Skeletal muscle tissue (tissue), 4 donors: ENCODE measurements around the gene PHKG1. TPM values are rescaled to one million over a fixed set of nuclear protein-coding genes. Genes with fewer than 3 reads are reported as not detected.
A peak's percentile ranks its signal among the peaks of the same experiment; 100 is the strongest.
"Not testable (repeated sequence)": the region's sequence is repeated elsewhere in the genome, so short reads cannot be mapped to it uniquely, and the experiment has no call there.

Experiments used
- H3K27ac ChIP-seq: one replicate; pipeline ENCODE4 v1.7.0; 2013; ENCODE audit warnings: mild to moderate bottlenecking, low read depth, low read length, inconsistent platforms
- H3K27me3 ChIP-seq, 3 donors: one replicate each; pipeline ENCODE4 v1.7.0; 2013; ENCODE audit warnings: low read length in 3 of 3; ENCODE audit not compliant: control insufficient read depth in 3 of 3, insufficient read depth in 3 of 3
- H3K36me3 ChIP-seq, 3 donors: one replicate each; pipeline ENCODE4 v1.7.0; 2013; ENCODE audit warnings: low read length in 3 of 3; ENCODE audit not compliant: control insufficient read depth in 3 of 3, insufficient read depth in 3 of 3
- H3K4me1 ChIP-seq, 3 donors: one replicate each; pipeline ENCODE4 v1.7.0; 2013; ENCODE audit warnings: low read length in 3 of 3, mild to moderate bottlenecking in 3 of 3; ENCODE audit not compliant: control insufficient read depth in 3 of 3, insufficient read depth in 3 of 3
- H3K4me3 ChIP-seq, 3 donors: one replicate each; pipeline ENCODE4 v1.7.0; 2013; ENCODE audit warnings: low read length in 3 of 3
- H3K9ac ChIP-seq, 3 donors: one replicate each; pipeline ENCODE4 v1.7.0; 2013; ENCODE audit warnings: low read length in 3 of 3, mild to moderate bottlenecking in 3 of 3, moderate library complexity in 2 of 3, low read depth in 1 of 3
- H3K9me3 ChIP-seq, 3 donors: one replicate each; pipeline ENCODE4 v1.7.0; 2013; ENCODE audit warnings: low read length in 3 of 3; ENCODE audit not compliant: control insufficient read depth in 3 of 3
- total RNA-seq: library from RNA; depleted of rRNA; stranded (reverse); fragments of >200 nt; gene quantifications from one replicate; pipeline ENCODE4 v1.2.3, GENCODE V29; 2014
- donor health status: Osteomylitis.

PHKG1 gene
- total RNA-seq, 1 donor from 2014 or later, result 48.0 TPM

DNA sequence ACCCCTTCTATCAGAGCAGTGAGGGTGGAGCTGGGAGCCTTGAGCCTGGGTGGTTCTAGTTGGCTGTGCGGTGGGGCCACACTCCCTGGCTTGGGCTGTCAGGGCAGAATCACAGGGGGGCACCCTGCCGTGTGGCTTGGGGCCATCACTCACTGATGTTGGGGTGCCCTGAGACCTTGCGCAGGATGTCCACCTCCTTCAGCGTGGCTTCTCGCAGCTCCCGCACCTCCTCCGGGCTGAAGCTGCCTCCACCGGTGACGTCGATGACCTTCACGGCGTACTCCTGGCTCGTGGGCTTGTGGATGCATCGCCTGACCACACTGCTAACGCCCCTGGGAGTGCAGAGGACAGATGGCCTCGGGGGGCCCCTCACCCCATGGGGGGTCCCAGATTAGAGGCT, 5.3 kb downstream of the PHKG1 start:
- H3K9ac ChIP-seq, result peak overlapping the region in 1 of 3 donors; percentile 45
- H3K36me3 ChIP-seq, result peaks cover 34 to 45% (median 42%) of the 10 kb centered on the region in 3 donors
- no peak overlapping the region for H3K27ac ChIP-seq
- no peaks in the 10 kb centered on the region for H3K27me3 ChIP-seq
- no peaks in the 10 kb centered on the region for H3K9me3 ChIP-seq
- no peak overlapping the region for H3K4me3 ChIP-seq
- peaks cover 54 to 83% (median 65%) of the 10 kb centered on the region in 3 donors for H3K4me1 ChIP-seq

DNA sequence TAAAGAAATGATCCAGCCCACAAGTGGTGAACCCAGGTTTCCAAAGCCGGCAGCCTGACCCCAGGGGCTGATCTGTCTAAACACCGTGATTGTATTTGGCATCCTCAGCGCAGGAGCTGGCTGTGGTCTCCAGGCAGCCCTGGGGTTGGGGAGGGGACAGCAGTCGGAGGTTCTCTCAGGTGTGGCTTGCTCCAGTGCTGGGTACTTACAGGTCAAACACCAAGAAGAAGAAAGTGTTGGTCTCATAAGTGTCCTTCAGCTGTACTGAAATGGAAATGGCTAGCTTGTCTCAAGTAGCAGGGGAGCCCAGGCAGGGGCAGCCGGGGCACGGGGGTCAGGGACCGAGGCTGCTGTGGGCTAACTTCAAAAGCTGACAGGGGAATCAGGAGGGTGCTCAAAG, 6.0 kb downstream of the PHKG1 start:
- peaks cover 37 to 49% (median 46%) of the 10 kb centered on the region in 3 donors for H3K36me3 ChIP-seq
- H3K4me3 ChIP-seq, result no peak overlapping the region
- peaks cover 57 to 84% (median 67%) of the 10 kb centered on the region in 3 donors for H3K4me1 ChIP-seq
- H3K27ac ChIP-seq, result no peak overlapping the region
- H3K9ac ChIP-seq, result no peak overlapping the region
- no peaks in the 10 kb centered on the region for H3K9me3 ChIP-seq
- no peaks in the 10 kb centered on the region for H3K27me3 ChIP-seq

DNA sequence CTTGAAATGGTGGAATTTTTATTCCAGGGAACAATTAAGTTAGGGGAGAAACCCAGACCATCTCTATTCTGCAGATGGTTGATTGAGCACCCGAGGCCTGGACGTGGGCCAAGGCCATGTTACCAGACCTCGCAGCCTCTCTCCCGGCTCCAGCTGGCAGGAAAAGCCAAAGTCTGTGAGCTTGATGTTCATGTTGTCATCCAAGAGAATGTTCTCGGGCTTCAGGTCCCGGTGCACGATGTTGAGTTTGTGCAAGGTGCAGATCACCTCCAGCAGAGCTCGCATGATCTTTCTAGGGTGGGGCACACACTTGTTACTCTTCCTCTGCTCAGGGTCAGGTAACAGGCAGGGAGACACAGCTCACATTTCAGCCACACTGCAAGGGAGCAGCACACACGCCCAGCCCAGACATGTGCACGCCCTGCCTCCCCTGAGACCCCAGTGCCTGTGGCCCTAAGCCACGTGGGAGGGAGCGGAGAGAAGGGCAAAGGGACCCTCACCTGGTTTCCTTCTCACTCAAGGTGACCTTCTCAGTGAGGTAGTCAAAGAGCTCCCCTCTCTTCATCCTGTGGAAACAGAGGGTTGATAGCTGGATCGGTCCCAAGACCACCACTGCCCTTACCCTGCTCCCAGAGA, 9.5 kb downstream of the PHKG1 start:
- Histone ChIP-seq H3K4me3 (peak overlapping the region in 2 of 3 donors; percentile 2 to 41), H3K27ac (peak overlapping the region; percentile 14), H3K4me1 (peaks cover 71 to 86% (median 77%) of the 10 kb centered on the region in 3 donors), H3K36me3 (peaks cover 32 to 46% (median 42%) of the 10 kb centered on the region in 3 donors), H3K27me3 (no peaks in the 10 kb centered on the region), H3K9me3 (no peaks in the 10 kb centered on the region), H3K9ac (peak overlapping the region; percentile 45 to 71 (median 63))

DNA sequence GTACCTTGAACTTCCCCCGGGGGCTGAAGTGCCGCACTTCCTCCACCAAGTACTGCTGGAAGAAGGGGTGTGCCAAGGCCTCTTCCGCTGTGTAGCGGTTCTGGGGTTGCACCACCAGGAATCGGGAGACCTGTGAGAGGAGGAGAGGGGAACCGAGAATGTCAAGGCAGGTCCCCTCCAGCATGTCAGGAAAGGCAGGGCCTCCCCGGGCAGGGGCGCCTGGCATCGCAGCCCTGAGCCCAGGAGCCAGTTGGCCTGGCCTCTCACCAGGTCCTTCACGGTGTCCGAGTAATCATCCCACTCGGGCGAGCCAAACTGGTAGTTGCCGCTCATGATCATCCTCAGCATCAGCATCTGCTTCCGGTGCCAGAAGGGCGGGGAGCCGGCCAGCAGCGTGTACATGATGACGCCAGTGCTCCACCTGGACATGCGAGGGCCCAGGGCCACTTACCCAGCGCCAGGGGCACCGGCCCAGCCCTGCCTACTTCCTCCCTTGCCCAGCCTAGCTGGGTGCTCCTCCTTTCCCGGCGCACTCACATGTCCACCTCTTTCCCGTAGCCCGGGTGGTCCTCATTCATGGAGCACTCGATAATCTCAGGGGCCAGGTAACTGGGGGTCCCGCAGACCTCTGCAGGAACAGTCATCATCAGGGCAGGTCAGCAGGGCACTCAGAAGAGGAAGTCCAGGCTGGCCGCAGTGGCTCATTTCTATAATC, 11.0 kb downstream of the PHKG1 start:
- no peaks in the 10 kb centered on the region for H3K27me3 ChIP-seq
- H3K27ac ChIP-seq, result peak overlapping the region; percentile 15
- peaks cover 76 to 85% (median 78%) of the 10 kb centered on the region in 3 donors for H3K4me1 ChIP-seq
- peak overlapping the region in 1 of 3 donors; percentile 22 for H3K4me3 ChIP-seq
- H3K36me3 ChIP-seq, result peaks cover 18 to 36% (median 36%) of the 10 kb centered on the region in 3 donors
- H3K9me3 ChIP-seq, result no peaks in the 10 kb centered on the region
- peak overlapping the region in 1 of 3 donors; percentile 71 for H3K9ac ChIP-seq

DNA sequence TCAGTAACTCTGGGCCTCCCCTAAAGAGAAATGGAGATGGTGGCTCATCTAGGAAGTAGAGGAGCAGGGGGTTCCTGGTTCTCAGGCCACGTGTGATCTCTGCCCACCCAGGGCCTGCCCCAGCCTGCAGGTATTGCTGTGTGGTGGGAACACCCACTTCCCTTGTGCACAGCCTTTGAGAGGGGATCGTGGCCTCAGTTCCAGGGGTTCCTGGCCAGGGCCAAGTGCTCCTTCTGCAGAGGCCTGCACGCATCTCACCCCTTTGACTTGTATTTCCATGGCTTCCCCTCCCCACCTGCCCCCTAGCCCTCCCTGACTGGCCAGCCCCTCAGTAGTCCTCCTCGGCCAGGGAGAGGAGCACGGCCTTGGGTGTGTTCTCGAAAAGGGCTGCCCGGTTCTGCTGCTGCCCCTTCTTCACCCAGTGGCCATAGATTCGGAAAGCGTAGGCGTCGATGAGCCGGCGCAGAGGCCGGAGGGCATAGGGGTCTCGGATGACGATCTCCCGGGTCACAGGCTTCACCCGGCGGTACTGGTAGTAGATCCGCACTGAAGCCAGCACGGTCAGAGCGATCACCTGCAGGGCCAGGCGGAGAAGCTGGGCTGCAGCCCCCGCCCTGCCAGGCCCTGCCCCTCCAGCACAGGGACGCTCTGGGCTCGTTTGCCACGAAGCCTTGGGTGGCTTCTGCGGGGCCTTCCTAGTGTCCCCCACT, 11.9 kb downstream of the PHKG1 start:
- Histone ChIP-seq H3K36me3 (peaks cover 9 to 29% (median 27%) of the 10 kb centered on the region in 3 donors), H3K27ac (peak overlapping the region; percentile 54), H3K9ac (peak overlapping the region in 1 of 3 donors; percentile 84), H3K4me1 (peaks cover 73 to 82% (median 78%) of the 10 kb centered on the region in 3 donors)
- H3K27me3 ChIP-seq, H3K9me3 ChIP-seq, H3K4me3 ChIP-seq: not testable (repeated sequence)

DNA sequence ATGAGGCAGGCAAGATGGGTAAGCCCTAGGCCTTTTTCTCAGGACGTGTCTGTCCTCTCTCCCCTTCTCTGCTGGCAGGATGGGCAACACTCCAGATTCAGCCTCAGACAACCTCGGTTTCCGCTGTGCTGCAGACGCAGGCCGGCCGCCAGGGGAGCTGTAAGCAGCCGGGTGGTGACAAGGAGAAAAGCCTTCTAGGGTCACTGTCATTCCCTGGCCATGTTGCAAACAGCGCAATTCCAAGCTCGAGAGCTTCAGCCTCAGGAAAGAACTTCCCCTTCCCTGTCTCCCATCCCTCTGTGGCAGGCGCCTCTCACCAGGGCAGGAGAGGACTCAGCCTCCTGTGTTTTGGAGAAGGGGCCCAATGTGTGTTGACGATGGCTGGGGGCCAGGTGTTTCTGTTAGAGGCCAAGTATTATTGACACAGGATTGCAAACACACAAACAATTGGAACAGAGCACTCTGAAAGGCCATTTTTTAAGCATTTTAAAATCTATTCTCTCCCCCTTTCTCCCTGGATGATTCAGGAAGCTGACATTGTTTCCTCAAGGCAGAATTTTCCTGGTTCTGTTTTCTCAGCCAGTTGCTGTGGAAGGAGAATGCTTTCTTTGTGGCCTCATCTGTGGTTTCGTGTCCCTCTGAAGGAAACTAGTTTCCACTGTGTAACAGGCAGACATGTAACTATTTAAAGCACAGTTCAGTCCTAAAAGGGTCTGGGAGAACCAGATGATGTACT, 13.1 kb downstream of the PHKG1 start:
- H3K27ac ChIP-seq, result peak overlapping the region; percentile 54
- peak overlapping the region; percentile 43 to 84 (median 46) for H3K9ac ChIP-seq
- peaks cover 68 to 70% (median 69%) of the 10 kb centered on the region in 3 donors for H3K4me1 ChIP-seq
- no peaks in the 10 kb centered on the region for H3K9me3 ChIP-seq
- H3K27me3 ChIP-seq, result no peaks in the 10 kb centered on the region
- H3K36me3 ChIP-seq, result peaks cover 7 to 26% (median 20%) of the 10 kb centered on the region in 3 donors
- H3K4me3 ChIP-seq, result peak overlapping the region; percentile 1 to 42 (median 14)

DNA sequence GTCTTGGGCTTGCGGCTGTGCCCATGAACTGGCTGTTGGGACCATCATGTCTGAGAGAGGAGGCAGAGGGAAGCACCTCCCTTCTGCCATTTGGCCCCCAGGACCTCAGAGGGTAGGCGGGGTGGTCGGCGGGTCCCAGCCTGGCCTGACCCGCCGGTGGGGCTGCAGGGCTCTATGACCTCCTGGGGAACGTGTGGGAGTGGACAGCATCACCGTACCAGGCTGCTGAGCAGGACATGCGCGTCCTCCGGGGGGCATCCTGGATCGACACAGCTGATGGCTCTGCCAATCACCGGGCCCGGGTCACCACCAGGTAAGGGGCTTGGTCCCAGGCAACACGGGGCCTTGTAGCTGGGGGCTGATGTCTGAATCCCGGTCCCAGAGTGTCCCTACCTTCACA, 14.6 kb downstream of the PHKG1 start:
- H3K36me3 ChIP-seq, result peaks cover 8 to 26% (median 16%) of the 10 kb centered on the region in 3 donors
- no peak overlapping the region for H3K27ac ChIP-seq
- H3K4me3 ChIP-seq, result no peak overlapping the region
- peak overlapping the region in 2 of 3 donors; percentile 38 to 84 for H3K9ac ChIP-seq
- H3K27me3 ChIP-seq, result no peaks in the 10 kb centered on the region
- H3K9me3 ChIP-seq, result no peaks in the 10 kb centered on the region
- H3K4me1 ChIP-seq, result peaks cover 54 to 57% (median 56%) of the 10 kb centered on the region in 3 donors

DNA sequence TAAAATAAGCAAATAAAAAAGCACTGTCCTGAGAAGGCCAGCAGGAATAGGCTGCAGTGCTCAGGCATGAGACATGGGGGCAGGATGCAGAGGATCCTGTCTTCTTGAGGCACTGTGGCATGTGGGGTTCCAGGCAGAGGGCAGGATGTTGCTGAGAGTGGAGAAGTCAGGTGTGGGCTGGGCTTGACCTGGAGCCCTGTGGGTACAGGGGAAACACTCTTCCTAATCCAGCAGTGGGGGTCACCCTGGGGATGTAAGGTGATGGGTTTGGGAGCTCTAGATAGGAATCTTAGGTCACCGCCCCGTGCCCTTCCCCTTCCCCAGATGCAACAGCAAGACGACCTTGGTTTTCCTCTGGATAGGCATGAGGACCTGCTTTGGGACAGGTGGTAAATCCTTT, 15.1 kb downstream of the PHKG1 start:
- no peak overlapping the region for H3K27ac ChIP-seq

DNA sequence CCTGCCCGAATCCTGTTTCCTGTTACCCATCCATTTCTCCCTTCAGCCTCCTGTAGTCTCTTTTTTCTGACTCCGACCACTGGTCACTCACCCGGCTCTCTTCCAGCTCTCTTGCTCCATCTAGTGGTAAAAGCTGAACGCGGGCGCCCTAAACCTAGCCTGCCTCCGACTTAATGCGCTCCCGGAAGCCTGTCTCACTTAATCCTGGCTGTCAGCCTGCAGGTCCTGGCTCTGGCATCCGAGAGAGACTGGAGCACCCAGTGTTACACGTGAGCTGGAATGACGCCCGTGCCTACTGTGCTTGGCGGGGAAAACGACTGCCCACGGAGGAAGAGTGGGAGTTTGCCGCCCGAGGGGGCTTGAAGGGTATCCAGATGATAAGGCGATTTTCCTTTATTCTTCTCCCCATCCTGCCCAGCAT, 18.4 kb downstream of the PHKG1 start:
- no peak overlapping the region for H3K4me3 ChIP-seq
- no peaks in the 10 kb centered on the region for H3K27me3 ChIP-seq
- H3K4me1 ChIP-seq, result peaks cover 19 to 20% (median 19%) of the 10 kb centered on the region in 3 donors
- H3K27ac ChIP-seq, result no peak overlapping the region
- no peaks in the 10 kb centered on the region for H3K9me3 ChIP-seq
- peak overlapping the region in 1 of 3 donors; percentile 58 for H3K9ac ChIP-seq
- H3K36me3 ChIP-seq, result peaks cover 8 to 25% (median 14%) of the 10 kb centered on the region in 3 donors

More for the DNA sequence above, 15.1 kb downstream of the PHKG1 start:
- Histone ChIP-seq H3K36me3 (peaks cover 13 to 31% (median 18%) of the 10 kb centered on the region in 3 donors), H3K9ac (peak overlapping the region in 2 of 3 donors; percentile 38 to 84), H3K27me3 (no peaks in the 10 kb centered on the region), H3K4me1 (peaks cover 49 to 53% (median 52%) of the 10 kb centered on the region in 3 donors), H3K9me3 (no peaks in the 10 kb centered on the region), H3K4me3 (no peak overlapping the region)
